H1 (cell line): ENCODE data around the gene CAPN15. TPM values are rescaled to one million over a fixed set of nuclear protein-coding genes. Genes with fewer than 3 reads are reported as not detected.

ENCODE experiments used
- ASH2L ChIP-seq: fragments of 200-600, 300-600 bp; sonication (generic); IDR thresholded peaks from one replicate; pipeline ENCODE4 v1.7.1; 2017; ENCODE audit warnings: low read length
- CEBPB ChIP-seq: IDR thresholded peaks from 2 replicates; pipeline ENCODE4 v1.6.1; 2012; ENCODE audit warnings: low read depth, low read length
- CREB1 ChIP-seq: IDR thresholded peaks from 2 replicates; pipeline ENCODE4 v1.6.1; 2012; ENCODE audit warnings: inconsistent platforms
- FOSL1 ChIP-seq: IDR thresholded peaks from 2 replicates; pipeline ENCODE4 v1.6.1; 2011; ENCODE audit warnings: mild to moderate bottlenecking, low read depth, low read length, moderate library complexity; ENCODE audit not compliant: insufficient read depth
- HDAC6 ChIP-seq: IDR thresholded peaks from one replicate; pipeline ENCODE4 v1.7.1; 2012; ENCODE audit warnings: low read depth, mild to moderate bottlenecking, inconsistent platforms, low read length, moderate library complexity
- KDM4A ChIP-seq: IDR thresholded peaks from one replicate; pipeline ENCODE4 v1.7.1; 2012; ENCODE audit warnings: low read depth, mild to moderate bottlenecking, moderate library complexity, low read length, inconsistent platforms; ENCODE audit not compliant: severe bottlenecking
- PHF8 ChIP-seq: fragments of 200-600 bp; sonication (generic); conservative IDR thresholded peaks from 2 replicates; pipeline ENCODE4 v1.7.1; 2012; ENCODE audit warnings: low read depth, mild to moderate bottlenecking, inconsistent platforms, low read length, moderate library complexity
- RBBP5 ChIP-seq: IDR thresholded peaks from 2 replicates; pipeline ENCODE4 v1.7.1; 2012; ENCODE audit warnings: low read depth, mild to moderate bottlenecking, inconsistent platforms, low read length, moderate library complexity, borderline replicate concordance
- SP1 ChIP-seq: IDR thresholded peaks from 2 replicates; pipeline ENCODE4 v1.6.1; 2011; ENCODE audit warnings: low read depth, low read length
- SRF ChIP-seq: IDR thresholded peaks from 2 replicates; pipeline ENCODE4 v1.6.1; 2011; ENCODE audit warnings: mild to moderate bottlenecking, low read depth, low read length, moderate library complexity
- TBP ChIP-seq: IDR thresholded peaks from 2 replicates; pipeline ENCODE4 v1.6.1; 2011; ENCODE audit warnings: low read depth, low read length, improper control_type of control experiment
- ZNF274 ChIP-seq: IDR thresholded peaks from 2 replicates; pipeline ENCODE4 v1.7.0; 2012; ENCODE audit warnings: low read length, borderline replicate concordance; ENCODE audit errors: extremely low read depth
- polyA plus RNA-seq, 7 experiments: library from polyadenylated mRNA; depleted of rRNA in 3 of 7; stranded (reverse) in 5 of 7; unstranded in 2 of 7; fragments of >200 nt in 5 of 7; fragments of 200-250 nt in 2 of 7; gene quantifications; 1 replicate in 5 of 7; 2 replicates in 1 of 7; 4 replicates in 1 of 7; pipeline versions ENCODE4 v1.2.1 to v1.2.3, GENCODE V29; 2011 to 2013; ENCODE audit warnings: missing spikeins in 2 of 7, mixed read lengths in 2 of 7
- total RNA-seq: library from RNA; stranded (reverse); fragmentation: NEBNext Ultra II Directional; extraction: Animal tissue kit (Norgen Biotek cat#: 25700); gene quantifications from 2 replicates; pipeline ENCODE4 v1.2.1, GENCODE V29; 2021

The CAPN15 gene
- total and polyA plus RNA-seq, 2 of the 8 experiments (the other 6 are each of a cell fraction or from before 2014, with no cell fraction given): 38.9 to 76.9 TPM

GRCh38 chr16:569445-570254, 42.1 kb downstream of the CAPN15 start, which contains the start of gene PIGQ (continued):
- 0 out of 2 replicates have a peak, but pooled peaks have one; percentile 12 for TF ChIP-seq RBBP5
- no peak for TF ChIP-seq FOSL1
- no peak for TF ChIP-seq CREB1
- peak; percentile 64 for TF ChIP-seq KDM4A
- TF ChIP-seq HDAC6: no peak
- no peak for TF ChIP-seq ASH2L
- no peak for TF ChIP-seq SP1
- TF ChIP-seq CEBPB: no peak
- peak; percentile 52 for TF ChIP-seq PHF8
- TF ChIP-seq TBP: 0 out of 2 replicates have a peak, but pooled peaks have one; percentile 22
- TF ChIP-seq ZNF274: no peak
- no peak for TF ChIP-seq SRF
